ENCODE data around the gene BEST3.
A peak's percentile ranks its signal among the peaks of the same experiment; 100 is the strongest.

The BEST3 gene

GRCh38 chr12:69714542-69714941 lies 15.4 kb upstream of the BEST3 start:
- peaks cover 4% of the 10 kb centered on the region; the same call in 1 of the 2 replicates for H3K4me1 ChIP-seq (ENCODE audit: control insufficient read depth, insufficient read depth, low read length)
- H3K4me3 ChIP-seq (ENCODE audit: low read depth, low read length) = no peak overlapping the region
- no peaks in the 10 kb centered on the region for H3K27me3 ChIP-seq (ENCODE audit: control insufficient read depth, insufficient read depth, low read length)
- no peak overlapping the region for H3K27ac ChIP-seq (ENCODE audit: low read depth, low read length)
- H3K9me3 ChIP-seq (ENCODE audit: control insufficient read depth, insufficient read depth, low read depth, low read length) = no peaks in the 10 kb centered on the region
- H3K9ac ChIP-seq (ENCODE audit: low read length) = no peak overlapping the region
- no peaks in the 10 kb centered on the region for H3K36me3 ChIP-seq (ENCODE audit: control insufficient read depth, insufficient read depth, low read length)

GRCh38 chr12:69712826-69713225 lies 13.7 kb upstream of the BEST3 start:
- H3K9me3 ChIP-seq (ENCODE audit: control insufficient read depth, insufficient read depth, low read depth, low read length) = no peaks in the 10 kb centered on the region
- no peak overlapping the region for H3K27ac ChIP-seq (ENCODE audit: low read depth, low read length)
- H3K4me1 ChIP-seq (ENCODE audit: control insufficient read depth, insufficient read depth, low read length) = peaks cover 4% of the 10 kb centered on the region; the same call in 1 of the 2 replicates
- H3K36me3 ChIP-seq (ENCODE audit: control insufficient read depth, insufficient read depth, low read length) = no peaks in the 10 kb centered on the region
- H3K4me3 ChIP-seq (ENCODE audit: low read depth, low read length) = no peak overlapping the region
- no peak overlapping the region for H3K9ac ChIP-seq (ENCODE audit: low read length)
- no peaks in the 10 kb centered on the region for H3K27me3 ChIP-seq (ENCODE audit: control insufficient read depth, insufficient read depth, low read length)

GRCh38 chr12:69708649-69709048 lies 9.5 kb upstream of the BEST3 start:
- Histone ChIP-seq H3K9ac (ENCODE audit: low read length) (no peak overlapping the region), H3K4me1 (ENCODE audit: control insufficient read depth, insufficient read depth, low read length) (no peaks in the 10 kb centered on the region), H3K4me3 (ENCODE audit: low read depth, low read length) (no peak overlapping the region), H3K9me3 (ENCODE audit: control insufficient read depth, insufficient read depth, low read depth, low read length) (no peaks in the 10 kb centered on the region), H3K27me3 (ENCODE audit: control insufficient read depth, insufficient read depth, low read length) (no peaks in the 10 kb centered on the region), H3K27ac (ENCODE audit: low read depth, low read length) (no peak overlapping the region), H3K36me3 (ENCODE audit: control insufficient read depth, insufficient read depth, low read length) (no peaks in the 10 kb centered on the region)

- no peaks in the 10 kb centered on the region for H3K36me3 ChIP-seq (ENCODE audit: control insufficient read depth, insufficient read depth, low read length)
- no peak overlapping the region for H3K27ac ChIP-seq (ENCODE audit: low read depth, low read length)
- no peak overlapping the region for H3K4me3 ChIP-seq (ENCODE audit: low read depth, low read length)
- H3K9me3 ChIP-seq (ENCODE audit: control insufficient read depth, insufficient read depth, low read depth, low read length) = no peaks in the 10 kb centered on the region
- H3K4me1 ChIP-seq (ENCODE audit: control insufficient read depth, insufficient read depth, low read length) = no peaks in the 10 kb centered on the region
- H3K27me3 ChIP-seq (ENCODE audit: control insufficient read depth, insufficient read depth, low read length) = no peaks in the 10 kb centered on the region
- H3K9ac ChIP-seq (ENCODE audit: low read length) = no peak overlapping the region
Measured at GRCh38 chr12:69704357-69704756, 5.3 kb upstream of the BEST3 start.

GRCh38 chr12:69703146-69703642 lies 4.1 kb upstream of the BEST3 start:
- Histone ChIP-seq H3K9me3 (ENCODE audit: control insufficient read depth, insufficient read depth, low read depth, low read length) (no peaks in the 10 kb centered on the region), H3K27me3 (ENCODE audit: control insufficient read depth, insufficient read depth, low read length) (no peaks in the 10 kb centered on the region), H3K27ac (ENCODE audit: low read depth, low read length) (no peak overlapping the region), H3K36me3 (ENCODE audit: control insufficient read depth, insufficient read depth, low read length) (no peaks in the 10 kb centered on the region), H3K4me3 (ENCODE audit: low read depth, low read length) (no peak overlapping the region), H3K9ac (ENCODE audit: low read length) (no peak overlapping the region), H3K4me1 (ENCODE audit: control insufficient read depth, insufficient read depth, low read length) (no peaks in the 10 kb centered on the region)

GRCh38 chr12:69701826-69702225 lies 2.7 kb upstream of the BEST3 start:
- no peaks in the 10 kb centered on the region for H3K27me3 ChIP-seq (ENCODE audit: control insufficient read depth, insufficient read depth, low read length)
- H3K4me3 ChIP-seq (ENCODE audit: low read depth, low read length) = no peak overlapping the region
- H3K36me3 ChIP-seq (ENCODE audit: control insufficient read depth, insufficient read depth, low read length) = no peaks in the 10 kb centered on the region
- no peaks in the 10 kb centered on the region for H3K4me1 ChIP-seq (ENCODE audit: control insufficient read depth, insufficient read depth, low read length)
- H3K27ac ChIP-seq (ENCODE audit: low read depth, low read length) = no peak overlapping the region
- no peak overlapping the region for H3K9ac ChIP-seq (ENCODE audit: low read length)
- H3K9me3 ChIP-seq (ENCODE audit: control insufficient read depth, insufficient read depth, low read depth, low read length) = no peaks in the 10 kb centered on the region

- H3K27me3 ChIP-seq (ENCODE audit: control insufficient read depth, insufficient read depth, low read length) = no peaks in the 10 kb centered on the region
- H3K36me3 ChIP-seq (ENCODE audit: control insufficient read depth, insufficient read depth, low read length) = no peaks in the 10 kb centered on the region
- H3K4me1 ChIP-seq (ENCODE audit: control insufficient read depth, insufficient read depth, low read length) = no peaks in the 10 kb centered on the region
- H3K9me3 ChIP-seq (ENCODE audit: control insufficient read depth, insufficient read depth, low read depth, low read length) = no peaks in the 10 kb centered on the region
- no peak overlapping the region for H3K4me3 ChIP-seq (ENCODE audit: low read depth, low read length)
- no peak overlapping the region for H3K27ac ChIP-seq (ENCODE audit: low read depth, low read length)
- H3K9ac ChIP-seq (ENCODE audit: low read length) = no peak overlapping the region
Measured at GRCh38 chr12:69698054-69698453, 1.0 kb downstream of the BEST3 start.

GRCh38 chr12:69694123-69694522 lies 5.0 kb downstream of the BEST3 start:
- H3K9ac ChIP-seq (ENCODE audit: low read length) = no peak overlapping the region
- H3K36me3 ChIP-seq (ENCODE audit: control insufficient read depth, insufficient read depth, low read length) = no peaks in the 10 kb centered on the region
- H3K27ac ChIP-seq (ENCODE audit: low read depth, low read length) = no peak overlapping the region
- peaks cover 15% of the 10 kb centered on the region for H3K4me1 ChIP-seq (ENCODE audit: control insufficient read depth, insufficient read depth, low read length)
- H3K27me3 ChIP-seq (ENCODE audit: control insufficient read depth, insufficient read depth, low read length) = no peaks in the 10 kb centered on the region
- H3K9me3 ChIP-seq (ENCODE audit: control insufficient read depth, insufficient read depth, low read depth, low read length) = no peaks in the 10 kb centered on the region
- no peak overlapping the region for H3K4me3 ChIP-seq (ENCODE audit: low read depth, low read length)

- H3K36me3 ChIP-seq (ENCODE audit: control insufficient read depth, insufficient read depth, low read length) = no peaks in the 10 kb centered on the region
- H3K9me3 ChIP-seq (ENCODE audit: control insufficient read depth, insufficient read depth, low read depth, low read length) = no peaks in the 10 kb centered on the region
- peak overlapping the region; percentile 59; the same call in 1 of the 2 replicates for H3K27ac ChIP-seq (ENCODE audit: low read depth, low read length)
- peaks cover 27% of the 10 kb centered on the region for H3K4me1 ChIP-seq (ENCODE audit: control insufficient read depth, insufficient read depth, low read length)
- H3K27me3 ChIP-seq (ENCODE audit: control insufficient read depth, insufficient read depth, low read length) = no peaks in the 10 kb centered on the region
- peak overlapping the region; percentile 11; the same call in 1 of the 2 replicates for H3K4me3 ChIP-seq (ENCODE audit: low read depth, low read length)
- H3K9ac ChIP-seq (ENCODE audit: low read length) = peak overlapping the region; percentile 40
Measured at GRCh38 chr12:69689638-69690037, 9.5 kb downstream of the BEST3 start.

GRCh38 chr12:69688471-69689427 lies 10.4 kb downstream of the BEST3 start:
- Histone ChIP-seq H3K27me3 (ENCODE audit: control insufficient read depth, insufficient read depth, low read length) (no peaks in the 10 kb centered on the region), H3K4me3 (ENCODE audit: low read depth, low read length) (peak overlapping the region; percentile 19; the same call in 1 of the 2 replicates), H3K4me1 (ENCODE audit: control insufficient read depth, insufficient read depth, low read length) (peaks cover 27% of the 10 kb centered on the region), H3K27ac (ENCODE audit: low read depth, low read length) (peak overlapping the region; percentile 59; the same call in 1 of the 2 replicates), H3K36me3 (ENCODE audit: control insufficient read depth, insufficient read depth, low read length) (no peaks in the 10 kb centered on the region), H3K9me3 (ENCODE audit: control insufficient read depth, insufficient read depth, low read depth, low read length) (no peaks in the 10 kb centered on the region), H3K9ac (ENCODE audit: low read length) (peak overlapping the region; percentile 60)

- peaks cover 27% of the 10 kb centered on the region for H3K4me1 ChIP-seq (ENCODE audit: control insufficient read depth, insufficient read depth, low read length)
- no peak overlapping the region for H3K4me3 ChIP-seq (ENCODE audit: low read depth, low read length)
- H3K9ac ChIP-seq (ENCODE audit: low read length) = no peak overlapping the region
- H3K9me3 ChIP-seq (ENCODE audit: control insufficient read depth, insufficient read depth, low read depth, low read length) = no peaks in the 10 kb centered on the region
- no peaks in the 10 kb centered on the region for H3K27me3 ChIP-seq (ENCODE audit: control insufficient read depth, insufficient read depth, low read length)
- no peaks in the 10 kb centered on the region for H3K36me3 ChIP-seq (ENCODE audit: control insufficient read depth, insufficient read depth, low read length)
- no peak overlapping the region for H3K27ac ChIP-seq (ENCODE audit: low read depth, low read length)
Measured at GRCh38 chr12:69688021-69688420, 11.1 kb downstream of the BEST3 start.
